ENCODE results near the gene MIDN.

DNA sequence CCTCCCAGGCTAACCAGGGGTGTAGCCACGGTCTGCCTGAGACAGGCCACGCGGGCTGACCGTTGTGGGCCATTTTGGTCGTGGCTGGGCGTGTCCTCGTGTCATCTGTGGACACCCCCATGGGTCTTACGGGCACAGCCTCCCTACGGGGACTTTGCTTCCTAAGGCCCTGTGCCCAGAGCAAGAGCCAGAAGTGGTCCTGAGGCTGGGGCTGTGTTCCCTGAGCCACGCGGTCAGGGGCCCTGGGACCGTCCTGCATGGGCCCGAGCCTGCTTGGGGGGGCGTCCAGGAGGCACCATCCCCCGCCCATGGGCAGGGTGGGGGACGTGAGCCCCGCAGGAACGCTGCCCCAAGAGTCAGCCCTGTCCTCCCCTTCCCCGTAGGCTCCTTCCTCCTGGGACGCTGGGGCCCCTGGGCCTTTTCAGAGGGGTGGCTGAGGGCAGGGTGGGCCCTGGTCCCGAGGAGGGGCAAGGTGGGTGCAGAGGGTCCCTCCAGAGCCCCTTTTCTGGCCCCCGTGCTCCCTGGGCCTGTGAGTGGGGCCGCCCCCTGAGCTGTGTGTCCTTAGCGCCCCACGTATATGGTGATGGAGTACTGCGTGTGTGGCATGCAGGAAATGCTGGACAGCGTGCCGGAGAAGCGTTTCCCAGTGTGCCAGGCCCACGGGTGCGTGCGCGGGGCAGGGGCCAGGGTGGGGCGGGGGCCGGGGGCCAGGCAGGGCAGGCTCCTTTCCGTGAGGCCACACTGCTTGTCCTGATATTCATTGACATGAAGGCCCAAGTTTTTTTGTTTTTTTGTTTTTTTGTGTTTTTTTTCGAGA lies 29.4 kb upstream of the MIDN start:
- TF ChIP-seq GATA2 (IDR thresholded peaks at IDR 0.05; ENCODE audit: low read depth, low read length) (no peak), GATA3 (IDR thresholded peaks at IDR 0.05; ENCODE audit: low read depth, low read length) (no peak)

Measured in SH-SY5Y (cell line).